ENCODE measurements around the gene TBX21. TPM values are rescaled to one million over a fixed set of nuclear protein-coding genes. Genes with fewer than 3 reads are reported as not detected.

TBX21 gene
- total and polyA plus RNA-seq, 11 donors: 0.07 to 3.2 (median 0.21) TPM; not detected in 2

GRCh38 chr17:47715669-47716325 lies 17.2 kb upstream of the TBX21 start:
- ATAC-seq (no peak), DNase-seq (no peak)
- intact Hi-C loops (cut with DNase I): loop anchor here in 1 of 10 donors (5.0 kb wide), 1 partner anchor 72 kb away; no protein-coding TSS in a partner anchor
- peaks cover 0 to 39% (median 0%) of the 10 kb centered on the region in 12 donors for H3K4me1 ChIP-seq
- H3K27me3 ChIP-seq: peaks cover 0 to 30% (median 18%) of the 10 kb centered on the region in 9 donors
- 69 to 80% (median 74%) methylated on average over 7 to 10 of the region's 10 CpGs for WGBS, 4 donors
- H3K4me3 ChIP-seq: no peak overlapping the region
- no peak overlapping the region for H3K27ac ChIP-seq
- TF ChIP-seq POLR2A (IDR thresholded peaks at IDR 0.05): no peak
- TF ChIP-seq, protein P1, sequence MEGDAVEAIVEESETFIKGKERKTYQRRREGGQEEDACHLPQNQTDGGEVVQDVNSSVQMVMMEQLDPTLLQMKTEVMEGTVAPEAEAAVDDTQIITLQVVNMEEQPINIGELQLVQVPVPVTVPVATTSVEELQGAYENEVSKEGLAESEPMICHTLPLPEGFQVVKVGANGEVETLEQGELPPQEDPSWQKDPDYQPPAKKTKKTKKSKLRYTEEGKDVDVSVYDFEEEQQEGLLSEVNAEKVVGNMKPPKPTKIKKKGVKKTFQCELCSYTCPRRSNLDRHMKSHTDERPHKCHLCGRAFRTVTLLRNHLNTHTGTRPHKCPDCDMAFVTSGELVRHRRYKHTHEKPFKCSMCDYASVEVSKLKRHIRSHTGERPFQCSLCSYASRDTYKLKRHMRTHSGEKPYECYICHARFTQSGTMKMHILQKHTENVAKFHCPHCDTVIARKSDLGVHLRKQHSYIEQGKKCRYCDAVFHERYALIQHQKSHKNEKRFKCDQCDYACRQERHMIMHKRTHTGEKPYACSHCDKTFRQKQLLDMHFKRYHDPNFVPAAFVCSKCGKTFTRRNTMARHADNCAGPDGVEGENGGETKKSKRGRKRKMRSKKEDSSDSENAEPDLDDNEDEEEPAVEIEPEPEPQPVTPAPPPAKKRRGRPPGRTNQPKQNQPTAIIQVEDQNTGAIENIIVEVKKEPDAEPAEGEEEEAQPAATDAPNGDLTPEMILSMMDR (IDR thresholded peaks at IDR 0.05): no peak
- no peaks in the 10 kb centered on the region for H3K9me3 ChIP-seq
- peaks cover 0 to 8% (median 1%) of the 10 kb centered on the region in 9 donors for H3K36me3 ChIP-seq

DNA sequence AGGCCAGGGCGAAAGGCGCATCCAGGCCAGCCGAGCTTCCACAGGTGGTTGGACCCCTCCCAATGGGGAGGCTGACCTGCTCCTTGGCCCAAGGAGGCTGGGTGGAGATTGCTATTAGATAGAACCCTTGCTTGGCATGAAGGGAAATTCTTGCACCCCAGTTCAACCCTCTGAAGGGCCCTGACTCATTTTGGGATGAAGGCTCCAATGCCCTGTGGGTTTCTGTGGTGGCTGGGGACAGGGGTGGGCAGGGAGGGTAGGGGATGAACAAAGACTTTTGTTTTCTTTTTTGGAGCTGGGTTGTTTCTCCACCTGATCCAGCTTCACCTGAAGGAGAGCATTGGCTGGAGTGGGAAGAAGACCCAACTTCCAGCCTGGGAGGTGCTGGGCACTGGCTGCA lies 16.7 kb upstream of the TBX21 start:
- ATAC-seq: no peak
- TF ChIP-seq, protein P1 (IDR thresholded peaks at IDR 0.05): no peak
- no peak for TF ChIP-seq POLR2A (IDR thresholded peaks at IDR 0.05)
- peaks cover 0 to 35% (median 24%) of the 10 kb centered on the region in 9 donors for H3K27me3 ChIP-seq

DNA sequence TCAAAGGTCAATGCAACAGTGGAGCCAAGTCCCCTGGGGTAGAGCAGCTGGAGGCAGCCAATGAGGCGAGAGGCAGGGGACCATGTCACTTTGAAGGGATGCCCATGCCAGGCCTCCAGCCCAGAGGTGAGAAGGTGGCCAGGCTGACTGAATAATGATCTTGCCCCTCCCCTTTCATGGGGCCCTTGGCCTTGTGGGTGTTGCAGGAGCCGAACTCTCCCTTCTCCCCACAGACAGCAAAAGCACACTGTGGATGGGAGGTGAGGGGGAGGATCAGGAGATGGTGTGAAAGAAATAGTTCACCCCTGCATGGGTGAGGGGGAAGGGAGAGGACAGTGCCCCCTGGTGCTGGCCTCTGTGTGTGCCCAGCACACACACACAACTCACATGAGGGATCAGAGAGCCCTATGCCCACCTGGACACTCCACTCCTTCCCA lies 15.8 kb upstream of the TBX21 start:
- peaks cover 7 to 44% (median 33%) of the 10 kb centered on the region in 9 donors for H3K27me3 ChIP-seq
- DNase-seq: no peak

More for the DNA sequence above, 16.7 kb upstream of the TBX21 start:
- Histone ChIP-seq H3K4me1 (peaks cover 0 to 44% (median 2%) of the 10 kb centered on the region in 12 donors), H3K27ac (no peak overlapping the region), H3K4me3 (no peak overlapping the region), H3K9me3 (no peaks in the 10 kb centered on the region), H3K36me3 (peaks cover 0 to 2% (median 0%) of the 10 kb centered on the region in 9 donors)
- WGBS, 4 donors: 84 to 100% (median 88%) methylated on average over 2 to 3 of the region's 3 CpGs
- intact Hi-C loops (cut with DNase I): loop anchor here in 1 of 10 donors (5.0 kb wide), 1 partner anchor 71 kb away; no protein-coding TSS in a partner anchor
- DNase-seq: no peak

More for the DNA sequence above, 15.8 kb upstream of the TBX21 start:
- H3K9me3 ChIP-seq: no peaks in the 10 kb centered on the region
- no peak for ATAC-seq
- H3K4me3 ChIP-seq: no peak overlapping the region
- H3K4me1 ChIP-seq: peaks cover 0 to 44% (median under 1%) of the 10 kb centered on the region in 12 donors
- 64 to 73% (median 67%) methylated on average over 2 of the region's 2 CpGs for WGBS, 4 donors
- no peak for TF ChIP-seq POLR2A (IDR thresholded peaks at IDR 0.05)
- TF ChIP-seq, protein P1 (IDR thresholded peaks at IDR 0.05): peak in 9 of 12 donors; percentile 13 to 45 (median 30)
- no peaks in the 10 kb centered on the region for H3K36me3 ChIP-seq
- intact Hi-C loops (cut with DNase I): loop anchor here in 1 of 10 donors (5.0 kb wide), 1 partner anchor 70 kb away; no protein-coding TSS in a partner anchor
- H3K27ac ChIP-seq: no peak overlapping the region

All from heart left ventricle (tissue), 16 donors.